Activated CD8-positive, alpha-beta memory T cell treated with anti-CD3 and anti-CD28 coated beads for 36 hours (primary cell): ENCODE results near the gene PMAIP1. TPM values are rescaled to one million over a fixed set of nuclear protein-coding genes. Genes with fewer than 3 reads are reported as not detected.

ENCODE experiments used
- CTCF ChIA-PET: fragments of 350-600 bp; sonication (Branson Sonifier 250); formaldehyde crosslinking; loops from one replicate; lab custom pipeline; 2021; ENCODE audit warnings: antibody characterized with exemption; lab: Charles Lee
- POLR2A ChIA-PET: fragments of 350-600 bp; sonication (Branson Sonifier 250); formaldehyde crosslinking; loops from one replicate; lab custom pipeline; 2021; ENCODE audit warnings: antibody characterized with exemption; lab: Charles Lee
- total RNA-seq, 2 experiments: library from RNA; stranded (reverse); gene quantifications; one replicate each; pipeline ENCODE4 v1.2.3, GENCODE V29; 2021

Gene PMAIP1
- total RNA-seq, 2 experiments from 2014 or later, result 69.1 to 71.1 TPM

DNA sequence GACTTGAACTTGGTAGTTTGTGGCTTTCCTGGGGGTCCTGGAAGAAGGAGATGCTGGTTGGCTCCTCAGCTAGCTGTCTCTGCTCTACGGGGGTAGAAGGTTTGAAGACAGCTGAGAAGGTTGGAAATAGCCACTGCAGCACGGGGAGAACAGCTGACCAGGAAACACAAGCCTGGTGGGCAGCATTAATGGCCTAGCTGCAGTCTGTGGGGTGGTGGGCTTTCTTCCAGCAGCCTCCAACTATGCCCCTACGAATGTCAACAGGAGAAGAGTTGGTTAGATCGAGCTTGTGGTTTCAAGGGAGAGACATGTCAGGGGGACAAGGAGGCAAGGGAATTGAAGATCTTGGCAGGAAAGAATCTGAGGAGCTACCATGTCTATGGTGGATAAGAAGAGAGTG, 38.9 kb downstream of the PMAIP1 start:
- CTCF ChIA-PET, result interaction anchor here (0.7 to 1.4 kb wide), 3 partner anchors 9 to 41 kb away, joined by 3 to 4 read pairs (median 4); no protein-coding TSS in a partner anchor
- POLR2A ChIA-PET, result interaction anchor here (0.6 kb wide), 1 partner anchor 34 kb away, joined by 4 read pairs; no protein-coding TSS in a partner anchor

DNA sequence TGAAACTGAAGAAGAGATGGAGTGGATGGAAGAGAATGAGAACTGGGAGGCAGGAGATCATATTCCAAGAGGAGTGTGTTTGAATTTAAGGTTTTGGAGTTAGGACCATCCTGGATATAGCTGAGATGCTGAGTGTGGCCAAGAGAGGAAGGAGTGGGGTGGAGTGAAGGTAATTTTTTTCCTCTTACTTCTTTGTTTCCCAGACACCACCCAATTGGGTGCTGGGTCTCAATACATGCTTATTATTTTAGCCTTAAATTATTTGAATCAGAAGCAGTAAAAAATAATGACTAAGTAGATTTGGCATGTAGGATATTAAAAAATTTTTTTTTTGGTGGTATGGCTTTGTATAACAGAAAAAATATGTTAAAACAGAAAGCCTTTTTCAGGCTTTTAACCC, 39.3 kb downstream of the PMAIP1 start:
- POLR2A ChIA-PET, result interaction anchor here (0.6 kb wide), 1 partner anchor 35 kb away, joined by 4 read pairs; no protein-coding TSS in a partner anchor
- CTCF ChIA-PET, result interaction anchor here (0.9 to 1.4 kb wide), 2 partner anchors 12 to 40 kb away, joined by 4 read pairs; no protein-coding TSS in a partner anchor

DNA sequence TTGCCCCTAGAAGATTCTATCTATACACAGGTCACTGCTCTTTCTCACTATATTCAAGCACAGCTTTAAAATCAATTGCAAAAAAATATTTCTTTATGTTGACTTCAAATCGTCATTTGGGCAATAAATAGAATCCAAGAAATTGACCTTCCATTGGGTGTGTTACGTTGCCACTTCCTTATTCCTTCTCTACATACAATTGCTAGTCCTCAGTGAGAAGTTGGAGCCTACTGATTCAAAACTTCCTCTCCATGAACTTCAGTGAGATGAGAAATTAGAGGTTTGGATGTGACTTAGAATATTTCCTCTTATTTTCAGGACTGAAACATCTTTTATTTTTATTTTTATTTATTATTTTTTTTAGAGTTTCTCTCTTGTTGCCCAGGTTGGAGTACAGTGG, 40.3 kb downstream of the PMAIP1 start:
- CTCF ChIA-PET, result interaction anchor here (0.5 kb wide), 1 partner anchor 129 kb away, joined by 3 read pairs; no protein-coding TSS in a partner anchor

DNA sequence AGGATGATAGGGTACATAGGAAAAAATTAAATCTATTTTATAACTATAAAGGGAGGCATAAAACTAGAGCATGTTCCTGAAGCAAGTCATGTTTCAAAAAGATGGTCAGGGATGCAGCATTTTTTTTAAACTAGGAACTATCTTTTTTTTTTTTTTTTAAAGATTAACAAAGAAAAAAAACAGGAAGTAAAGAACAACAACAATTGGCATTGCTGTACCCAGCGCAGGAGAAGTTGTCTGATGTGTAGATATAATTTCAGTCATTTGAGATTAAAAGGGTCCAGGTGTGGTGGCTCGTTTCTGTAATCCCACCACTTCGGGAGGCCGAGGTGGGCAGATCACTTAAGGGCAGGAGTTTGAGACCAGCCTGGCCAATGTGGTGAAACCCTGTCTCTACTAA, 41.5 kb downstream of the PMAIP1 start:
- ChIA-PET CTCF (interaction anchor here (0.7 kb wide), 1 partner anchor 12 kb away, joined by 3 read pairs; no protein-coding TSS in a partner anchor), POLR2A (no interaction called here)

More for the DNA sequence above, 40.3 kb downstream of the PMAIP1 start:
- POLR2A ChIA-PET, result no interaction called here

DNA sequence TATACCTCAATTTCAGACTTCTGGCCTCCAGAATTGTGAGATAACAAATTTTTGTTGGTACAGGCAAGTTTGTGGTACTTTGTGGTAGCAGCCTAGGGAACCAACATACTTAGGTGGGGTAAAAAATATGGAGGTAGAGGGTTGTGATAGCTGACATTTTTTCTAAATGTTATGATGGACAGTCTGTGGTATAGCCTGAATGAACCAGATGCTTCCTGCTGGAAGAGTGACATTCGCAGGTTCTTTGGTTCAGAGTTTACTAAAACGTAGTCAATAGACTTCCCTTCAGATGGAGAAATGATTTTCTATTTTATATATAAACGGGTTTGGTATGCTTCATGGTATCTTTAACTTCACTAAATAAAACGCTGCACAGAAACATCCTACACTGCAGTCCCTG, 42.8 kb downstream of the PMAIP1 start:
- CTCF ChIA-PET, result no interaction called here
- POLR2A ChIA-PET, result no interaction called here

DNA sequence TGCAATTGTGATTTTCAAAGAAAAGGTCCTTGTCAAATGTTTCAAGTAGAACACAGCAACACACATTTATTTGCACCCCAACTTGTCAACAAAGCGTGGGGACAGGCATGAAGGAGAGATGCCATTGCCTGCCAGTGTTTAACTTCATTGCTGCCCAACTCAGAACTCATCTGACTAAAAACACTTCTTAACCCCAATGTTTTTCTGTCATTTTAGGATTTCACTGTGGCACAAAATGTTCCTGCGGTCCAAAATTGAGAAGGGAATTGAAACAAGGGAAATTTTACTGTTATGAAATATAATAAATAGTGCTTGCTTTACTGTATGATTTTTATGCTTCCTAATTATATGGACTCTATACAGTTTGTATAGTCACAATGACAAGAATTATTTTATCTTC, 45.7 kb downstream of the PMAIP1 start:
- ChIA-PET POLR2A (no interaction called here), CTCF (no interaction called here)

DNA sequence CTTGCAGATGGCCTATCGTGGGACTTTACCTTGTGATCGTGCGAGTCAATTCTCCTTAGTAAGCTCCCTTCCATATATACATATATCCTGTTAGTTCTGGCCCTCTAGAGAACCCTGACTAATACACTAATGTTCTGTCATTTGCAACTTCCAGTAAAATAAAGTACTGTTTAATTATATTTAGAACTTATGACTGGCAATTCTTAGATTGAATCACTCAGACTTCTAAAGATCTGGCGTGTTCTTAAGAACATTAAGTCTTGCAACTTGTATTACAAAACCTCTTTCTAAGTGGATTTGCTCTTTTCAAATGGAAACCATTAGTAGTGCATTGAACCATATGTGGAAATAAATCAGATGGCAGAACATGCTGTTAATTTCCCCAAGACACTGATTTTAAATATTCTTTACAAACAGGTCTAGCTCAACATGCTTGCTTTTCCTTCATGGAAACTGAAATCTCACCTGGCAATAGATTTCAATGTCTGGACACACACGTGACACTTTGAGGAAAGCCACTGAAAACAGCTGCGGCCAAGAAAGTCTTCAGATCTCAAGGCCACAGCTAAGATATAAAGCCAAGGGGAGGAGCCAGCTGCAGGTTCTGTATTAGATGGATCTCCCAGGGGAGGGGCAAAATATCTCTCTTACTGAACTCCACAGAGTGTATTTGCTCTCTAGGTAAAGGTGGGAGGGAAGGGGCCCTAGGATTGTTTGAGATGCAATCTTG, 50.6 kb downstream of the PMAIP1 start:
- POLR2A ChIA-PET, result interaction anchor here (2.3 kb wide), 1 partner anchor 50 kb away, joined by 13 read pairs; no protein-coding TSS in a partner anchor

DNA sequence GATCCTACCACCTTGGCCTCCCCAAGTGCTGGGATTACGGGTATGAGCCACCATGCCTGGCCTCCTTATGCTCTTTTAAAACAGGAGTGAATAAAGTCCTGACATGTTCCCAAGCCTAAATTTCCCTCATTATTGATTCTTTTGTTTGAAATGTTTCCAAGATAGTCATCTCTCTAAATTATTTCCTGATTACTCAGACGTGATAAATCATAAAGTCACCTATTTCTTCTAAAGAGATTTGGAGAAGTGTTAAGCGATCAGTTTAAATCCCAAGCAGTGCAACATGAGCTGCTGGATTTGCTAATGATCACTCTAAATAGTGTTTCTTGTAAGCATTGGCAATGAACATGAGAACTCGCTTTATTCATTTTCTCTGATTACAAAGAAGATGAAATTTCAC, 51.8 kb downstream of the PMAIP1 start:
- ChIA-PET CTCF (no interaction called here), POLR2A (no interaction called here)

More for the DNA sequence above, 50.6 kb downstream of the PMAIP1 start:
- CTCF ChIA-PET, result no interaction called here

DNA sequence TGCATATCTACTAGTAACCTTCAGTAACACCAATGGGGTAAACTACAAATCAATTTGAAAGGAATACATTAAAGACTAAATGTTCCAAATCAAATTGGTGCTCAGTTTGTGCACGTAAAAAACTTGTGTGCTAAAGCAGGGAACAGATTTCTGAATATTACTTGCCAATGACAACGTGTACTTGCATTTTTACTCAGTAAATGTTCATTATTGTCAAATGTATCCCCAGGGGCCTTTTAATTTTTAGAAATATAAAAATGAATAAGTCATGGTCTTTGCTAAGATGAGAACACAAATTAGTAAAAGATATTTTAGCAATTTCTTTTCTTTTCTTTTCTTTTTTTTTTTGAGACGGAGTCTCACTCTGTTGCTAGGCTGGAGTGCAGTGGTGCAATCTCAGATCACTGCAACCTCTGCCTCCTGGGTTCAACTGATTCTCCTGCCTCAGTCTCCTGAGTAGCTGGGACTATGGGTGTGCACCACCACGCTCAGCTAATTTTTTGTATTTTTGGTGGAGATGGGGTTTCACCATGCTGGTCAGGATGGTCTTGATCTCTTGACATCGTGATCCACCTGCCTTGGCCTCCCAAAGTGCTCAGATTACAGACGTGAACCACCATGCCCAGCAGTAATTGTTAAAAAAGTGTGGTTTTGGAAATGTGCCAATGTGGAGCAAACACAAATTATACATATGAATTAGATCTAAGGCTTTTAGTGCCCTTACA, 52.6 kb downstream of the PMAIP1 start:
- ChIA-PET CTCF (interaction anchor here (0.7 to 1.8 kb wide), 3 partner anchors 25 to 115 kb away, joined by 3 to 6 read pairs (median 5); no protein-coding TSS in a partner anchor), POLR2A (interaction anchor here (0.5 to 2.4 kb wide), 5 partner anchors 25 to 67 kb away, joined by 3 to 32 read pairs (median 8); partner anchors contain the start of gene PMAIP1)

Other genes with a start within 250 kb of the PMAIP1 start
- not detected for gene CCBE1, start 202.6 kb upstream of the PMAIP1 start, total RNA-seq